Left lung (tissue), 10 donors: Measurements from ENCODE around the gene DYNLT1. TPM values are rescaled to one million over a fixed set of nuclear protein-coding genes. Genes with fewer than 3 reads are reported as not detected.
"Not testable (repeated sequence)": the region's sequence is repeated elsewhere in the genome, so short reads cannot be mapped to it uniquely, and the experiment has no call there.

Experiments used
- ATAC-seq: fragments of 200-7000 bp; cut with Tn5 transposase; one replicate; pipeline ENCODE4 v1.9.1; 2020; ENCODE audit warnings: moderate library complexity
- DNase-seq, 4 donors: peaks; one replicate each; pipeline ENCODE4 v3.0.0-alpha.2; 2013 to 2020
- H3K27ac ChIP-seq, 2 donors: fragments of 200-600 bp; sonication (generic) in 1 of 2; one replicate each; pipeline versions ENCODE4 v1.5.0 to v1.8.0; 2020 to 2021
- H3K27me3 ChIP-seq, 2 donors: fragments of 200-600 bp; sonication (generic) in 1 of 2; one replicate each; pipeline versions ENCODE4 v1.5.0 to v1.8.0; 2020 to 2021
- H3K36me3 ChIP-seq, 2 donors: fragments of 200-600 bp; sonication (generic) in 1 of 2; one replicate each; pipeline versions ENCODE4 v1.5.0 to v1.8.0; 2020 to 2021
- H3K4me1 ChIP-seq, 2 donors: fragments of 200-600 bp; one replicate each; pipeline ENCODE4 v1.8.0; 2021
- H3K4me3 ChIP-seq, 2 donors: fragments of 200-600 bp; sonication (generic) in 1 of 2; one replicate each; pipeline versions ENCODE4 v1.5.0 to v1.8.0; 2020 to 2021; ENCODE audit warnings: mild to moderate bottlenecking in 1 of 2
- H3K9me3 ChIP-seq, 2 donors: fragments of 200-600 bp; sonication (generic) in 1 of 2; one replicate each; pipeline versions ENCODE4 v1.5.0 to v1.8.0; 2020 to 2021
- intact Hi-C, 2 donors: fragments of 100-400 bp; cut with DNase I; formaldehyde crosslinking; loops; one replicate each; pipeline versions ENCODE4 v1.11.2 to v1.14.2; 2022
- polyA plus RNA-seq, 6 donors: library from polyadenylated mRNA; unstranded; fragments of 120-200 nt; gene quantifications; one replicate each; pipeline ENCODE4 v1.2.1, GENCODE V29; 2013; ENCODE audit not compliant: insufficient read length in 6 of 6
- total RNA-seq, 2 donors: library from RNA; stranded (reverse); fragmentation: NEBNext Ultra II Directional; extraction: Animal tissue kit (Norgen Biotek cat#: 25700); gene quantifications; one replicate each; pipeline ENCODE4 v1.2.1, GENCODE V29; 2021
- TF ChIP-seq, protein P1 (sequence below), 2 donors: fragments of 200-600 bp; sonication (generic) in 1 of 2; IDR thresholded peaks; one replicate each; pipeline versions ENCODE4 v1.5.0 to v1.8.0; 2021; ENCODE audit warnings: antibody characterized with exemption in 2 of 2
- donor health status: DM: no; HTN: yes; CAD: no.
- donor health status: DM: no; HTN: no; CAD: no.

Gene DYNLT1
- total and polyA plus RNA-seq, 8 donors, result 116 to 163 (median 139) TPM

DNA sequence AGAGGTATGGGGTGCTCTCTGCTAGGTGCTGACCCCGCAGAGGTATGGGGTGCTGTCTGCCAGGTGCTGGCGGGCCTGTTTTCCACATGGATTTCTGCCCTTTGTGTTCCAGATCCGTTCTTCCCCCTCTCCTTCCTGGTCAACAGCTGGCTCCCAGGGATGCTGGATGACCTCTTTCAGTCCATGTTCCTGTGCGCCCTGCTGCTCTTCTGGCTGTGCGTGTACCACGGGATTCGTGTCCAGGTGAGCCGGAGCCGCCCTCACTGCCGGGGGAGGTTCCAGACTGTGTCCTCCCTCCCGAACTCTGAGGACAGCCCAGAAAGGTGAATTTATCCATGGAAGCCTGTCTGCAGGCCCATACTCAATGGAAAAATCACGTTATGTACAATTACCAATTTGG lies 36.3 kb downstream of the DYNLT1 start:
- intact Hi-C loops, result loop anchor here in 1 of 2 donors (10.0 kb wide), 1 partner anchor 383 kb away; no protein-coding TSS in a partner anchor
- ATAC-seq (no peak), DNase-seq (no peak)
- Histone ChIP-seq H3K27ac (no peak overlapping the region), H3K27me3 (no peaks in the 10 kb centered on the region), H3K4me3 (no peak overlapping the region), H3K36me3 (peaks cover 0 to 84% of the 10 kb centered on the region in 2 donors), H3K9me3 (no peaks in the 10 kb centered on the region), H3K4me1 (peaks cover 0 to 3% of the 10 kb centered on the region in 2 donors)
- TF ChIP-seq, protein P1, sequence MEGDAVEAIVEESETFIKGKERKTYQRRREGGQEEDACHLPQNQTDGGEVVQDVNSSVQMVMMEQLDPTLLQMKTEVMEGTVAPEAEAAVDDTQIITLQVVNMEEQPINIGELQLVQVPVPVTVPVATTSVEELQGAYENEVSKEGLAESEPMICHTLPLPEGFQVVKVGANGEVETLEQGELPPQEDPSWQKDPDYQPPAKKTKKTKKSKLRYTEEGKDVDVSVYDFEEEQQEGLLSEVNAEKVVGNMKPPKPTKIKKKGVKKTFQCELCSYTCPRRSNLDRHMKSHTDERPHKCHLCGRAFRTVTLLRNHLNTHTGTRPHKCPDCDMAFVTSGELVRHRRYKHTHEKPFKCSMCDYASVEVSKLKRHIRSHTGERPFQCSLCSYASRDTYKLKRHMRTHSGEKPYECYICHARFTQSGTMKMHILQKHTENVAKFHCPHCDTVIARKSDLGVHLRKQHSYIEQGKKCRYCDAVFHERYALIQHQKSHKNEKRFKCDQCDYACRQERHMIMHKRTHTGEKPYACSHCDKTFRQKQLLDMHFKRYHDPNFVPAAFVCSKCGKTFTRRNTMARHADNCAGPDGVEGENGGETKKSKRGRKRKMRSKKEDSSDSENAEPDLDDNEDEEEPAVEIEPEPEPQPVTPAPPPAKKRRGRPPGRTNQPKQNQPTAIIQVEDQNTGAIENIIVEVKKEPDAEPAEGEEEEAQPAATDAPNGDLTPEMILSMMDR (IDR thresholded peaks at IDR 0.05), result no peak

DNA sequence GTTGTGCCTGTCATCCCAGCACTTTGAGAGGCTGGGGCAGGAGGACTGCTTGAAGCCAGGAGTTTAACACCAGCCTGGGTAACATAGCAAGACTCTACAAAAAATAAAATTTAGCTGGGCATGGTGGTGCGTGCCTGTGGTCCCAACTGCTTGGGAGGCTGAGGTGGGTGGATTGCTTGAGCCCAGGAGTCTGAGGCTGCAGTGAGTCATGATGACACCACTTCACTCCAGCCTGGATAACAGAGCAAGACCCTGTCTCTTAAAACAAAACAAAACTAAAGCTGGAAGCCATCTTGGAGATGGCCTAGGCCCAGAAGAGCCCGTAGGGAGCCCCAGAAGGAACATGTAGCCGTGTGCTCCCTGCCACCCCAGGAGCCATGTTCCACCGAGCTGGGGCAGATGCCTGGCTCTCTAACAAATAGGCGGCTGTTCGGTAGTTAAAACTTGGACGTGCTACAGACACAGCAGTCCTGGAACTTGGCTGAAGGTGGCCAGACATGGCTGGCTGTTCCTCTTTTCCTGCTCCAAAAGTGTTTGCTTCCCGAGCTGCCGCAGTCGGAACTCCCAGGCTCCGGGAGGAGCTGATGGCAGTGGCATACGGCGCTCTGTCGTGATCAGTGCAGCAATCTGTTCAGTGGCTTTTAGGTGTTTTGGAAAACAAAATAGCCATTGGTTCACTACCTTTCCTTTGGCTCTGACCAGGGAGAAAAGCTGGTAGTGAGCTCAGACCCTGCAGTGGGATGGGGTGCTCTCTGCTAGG lies 37.0 kb downstream of the DYNLT1 start:
- DNase-seq, result no peak
- TF ChIP-seq, protein P1 (IDR thresholded peaks at IDR 0.05), result no peak
- Histone ChIP-seq H3K27ac (no peak overlapping the region), H3K36me3 (peaks cover 0 to 78% of the 10 kb centered on the region in 2 donors), H3K27me3 (no peaks in the 10 kb centered on the region), H3K9me3 (no peaks in the 10 kb centered on the region), H3K4me1 (peaks cover 0 to 3% of the 10 kb centered on the region in 2 donors), H3K4me3 (no peak overlapping the region)
- no peak for ATAC-seq
- intact Hi-C loops, result loop anchor here in 1 of 2 donors (10.0 kb wide), 1 partner anchor 383 kb away; no protein-coding TSS in a partner anchor

DNA sequence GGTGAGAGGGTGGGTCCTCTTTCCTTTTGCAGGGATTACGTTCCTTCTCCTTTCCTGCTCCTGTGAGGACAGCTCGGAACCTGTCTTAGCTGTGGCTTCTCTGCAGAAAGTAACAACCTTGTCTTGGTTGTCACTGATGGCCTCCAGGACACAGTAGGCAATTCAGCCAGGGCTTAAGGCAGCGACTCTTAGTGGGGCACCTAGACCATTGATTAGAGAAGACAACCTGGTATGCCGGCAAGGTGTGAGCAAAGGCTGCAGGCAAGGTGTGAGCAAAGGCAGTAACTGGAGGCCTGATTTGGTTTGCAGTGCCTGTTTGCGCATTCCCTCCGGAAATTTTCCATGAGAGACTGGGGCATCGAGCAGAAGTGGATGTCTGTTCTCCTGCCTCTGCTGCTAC lies 37.6 kb downstream of the DYNLT1 start:
- no peak for ATAC-seq

DNA sequence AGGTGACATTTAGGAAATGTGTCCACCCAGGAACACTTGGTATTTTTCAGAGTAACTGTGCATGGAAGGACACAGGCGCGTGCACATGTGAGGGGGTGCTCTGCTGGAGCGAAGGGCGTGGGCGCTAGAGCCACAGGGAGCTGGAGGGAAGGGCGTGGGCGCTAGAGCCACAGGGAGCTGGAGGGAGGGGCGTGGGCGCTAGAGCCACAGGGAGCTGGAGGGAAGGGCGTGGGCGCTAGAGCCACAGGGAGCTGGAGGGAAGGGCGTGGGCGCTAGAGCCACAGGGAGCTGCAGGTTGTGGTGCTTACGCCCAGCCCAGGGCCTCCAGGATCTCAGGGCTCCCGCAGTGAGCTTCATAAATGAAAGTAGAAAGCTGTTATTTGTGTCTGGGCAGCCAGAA lies 38.5 kb downstream of the DYNLT1 start:
- H3K27me3 ChIP-seq, DNase-seq, H3K27ac ChIP-seq, H3K9me3 ChIP-seq, H3K4me3 ChIP-seq, ATAC-seq, H3K4me1 ChIP-seq: not testable (repeated sequence)
- intact Hi-C loops, result loop anchor here in 1 of 2 donors (10.0 kb wide), 1 partner anchor 381 kb away; no protein-coding TSS in a partner anchor
- H3K36me3 ChIP-seq, result peaks cover 0 to 76% of the 10 kb centered on the region in 2 donors

More for the DNA sequence above, 37.6 kb downstream of the DYNLT1 start:
- TF ChIP-seq, protein P1 (IDR thresholded peaks at IDR 0.05), result no peak
- no peaks in the 10 kb centered on the region for H3K27me3 ChIP-seq
- H3K4me1 ChIP-seq, result peaks cover 0 to 3% of the 10 kb centered on the region in 2 donors
- intact Hi-C loops, result loop anchor here in 1 of 2 donors (10.0 kb wide), 1 partner anchor 382 kb away; no protein-coding TSS in a partner anchor
- DNase-seq, result no peak
- H3K9me3 ChIP-seq, result no peaks in the 10 kb centered on the region
- no peak overlapping the region for H3K27ac ChIP-seq
- no peak overlapping the region for H3K4me3 ChIP-seq
- peaks cover 0 to 76% of the 10 kb centered on the region in 2 donors for H3K36me3 ChIP-seq

DNA sequence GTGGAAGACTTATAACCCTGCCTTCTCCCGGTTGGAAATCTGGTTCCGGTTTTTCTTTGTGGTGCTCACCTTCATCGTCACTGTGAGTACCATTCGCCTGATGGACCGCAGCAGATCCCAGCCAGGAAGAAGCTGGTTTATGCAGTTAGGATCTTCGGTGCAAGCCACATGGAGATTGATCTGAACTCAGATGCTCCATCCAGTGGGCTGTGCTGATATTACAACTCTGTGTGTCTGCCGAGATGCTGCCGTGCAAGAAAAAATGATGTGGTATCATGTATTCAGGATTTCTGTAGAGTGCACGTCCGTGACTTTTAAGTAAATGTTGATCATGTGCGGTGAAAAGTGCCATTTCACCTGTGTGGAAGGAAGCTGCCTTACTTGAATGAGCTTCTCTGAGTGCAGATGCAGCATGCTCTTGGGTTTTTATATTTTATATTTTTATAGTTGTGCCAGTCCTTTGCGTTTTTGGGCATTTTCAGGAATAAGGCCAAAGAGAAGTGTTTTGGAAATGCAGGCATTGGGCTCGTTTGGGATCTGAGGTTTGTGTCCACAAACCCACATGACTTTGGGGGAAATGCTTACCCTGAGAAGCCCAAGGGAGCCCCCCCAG lies 39.2 kb downstream of the DYNLT1 start:
- peaks cover 0 to 76% of the 10 kb centered on the region in 2 donors for H3K36me3 ChIP-seq
- intact Hi-C loops, result loop anchor here in 1 of 2 donors (10.0 kb wide), 1 partner anchor 381 kb away; no protein-coding TSS in a partner anchor
- TF ChIP-seq, protein P1 (IDR thresholded peaks at IDR 0.05), result peak; percentile 45 to 56
- no peaks in the 10 kb centered on the region for H3K9me3 ChIP-seq
- H3K4me1 ChIP-seq, result no peaks in the 10 kb centered on the region
- H3K27me3 ChIP-seq, result no peaks in the 10 kb centered on the region
- ATAC-seq (peak; percentile 90), DNase-seq (peak in 2 of 4 donors; percentile 44 to 72)
- H3K27ac ChIP-seq, result no peak overlapping the region
- no peak overlapping the region for H3K4me3 ChIP-seq
